ENCODE results near the gene BCL2L2.

Gene BCL2L2

GRCh38 chr14:23299986-23300686, 6.5 kb upstream of the BCL2L2 start:
- DNase-seq (ENCODE audit: low read depth, low spot score) = no peak

DNA sequence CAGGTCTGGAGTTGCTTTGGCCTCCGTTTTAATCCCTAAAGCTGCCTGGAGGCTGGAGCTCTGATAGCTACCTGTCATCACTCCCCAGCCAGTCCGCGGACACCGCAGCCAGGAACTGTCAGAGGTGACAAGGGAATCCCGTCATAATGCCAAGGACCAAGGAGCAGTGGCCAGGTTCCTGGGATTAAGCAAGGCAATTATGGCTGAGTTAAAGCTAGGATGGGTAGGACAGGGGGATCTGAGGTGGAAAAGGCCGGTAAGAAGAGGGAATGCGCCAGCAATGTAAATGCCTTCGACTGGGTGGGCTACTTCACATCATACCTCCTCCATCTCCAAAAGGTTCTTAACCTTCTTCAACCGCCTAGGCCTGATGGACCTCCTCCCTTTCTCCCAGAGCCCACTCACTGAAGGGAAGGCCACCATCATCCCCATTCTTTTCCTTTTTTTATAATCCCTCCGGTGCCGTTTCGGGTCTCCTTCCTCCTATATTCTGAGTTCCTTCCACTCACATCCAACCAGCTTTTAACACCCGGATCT, 5.9 kb upstream of the BCL2L2 start:
- DNase-seq (ENCODE audit: low read depth, low spot score) = no peak

DNA sequence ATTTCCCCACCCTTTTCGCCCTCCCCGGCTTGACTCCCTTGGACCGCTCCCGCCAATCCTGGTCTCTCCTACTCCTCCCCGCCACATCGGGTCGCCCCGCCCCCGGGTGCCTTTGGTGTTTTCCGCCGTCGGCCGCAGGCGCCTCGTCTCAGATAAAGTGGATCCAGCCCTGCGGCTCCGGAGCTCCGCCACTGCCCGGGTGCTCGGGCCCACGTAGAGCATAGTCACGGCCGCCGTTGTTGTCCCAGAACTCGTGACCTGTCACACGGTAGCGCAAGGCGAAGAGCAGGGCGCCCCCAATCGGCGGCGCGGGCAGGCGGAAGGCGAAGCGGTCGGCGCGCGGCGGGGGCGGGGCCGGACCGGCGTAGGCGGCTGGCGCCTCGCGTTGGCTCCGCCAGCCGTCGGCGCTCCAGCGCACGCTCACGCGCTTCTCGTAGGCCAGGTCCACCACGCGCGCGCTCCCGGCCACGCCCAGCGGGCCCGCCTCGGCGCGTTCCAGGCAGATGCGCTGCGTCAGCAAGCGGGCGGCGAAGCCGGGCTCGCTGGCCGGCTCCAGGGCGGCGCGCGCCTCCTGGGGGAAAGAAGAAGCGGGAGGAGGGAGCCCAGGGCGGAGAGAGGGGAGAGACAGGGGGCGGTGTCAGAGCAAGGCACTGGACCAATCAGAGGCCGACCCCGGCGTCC, 5.2 kb upstream of the BCL2L2 start:
- peak; percentile 89 for DNase-seq (ENCODE audit: low read depth, low spot score)

GRCh38 chr14:23301969-23302289, 4.7 kb upstream of the BCL2L2 start:
- DNase-seq (ENCODE audit: low read depth, low spot score) = no peak

GRCh38 chr14:23302290-23303225, 4.1 kb upstream of the BCL2L2 start, which contains the start of gene PPP1R3E:
PPP1R3E (minus strand) TSS chr14:23302859; CDS start chr14:23302576, 283 bp downstream.
- peak; percentile 76 for DNase-seq (ENCODE audit: low read depth, low spot score)

DNA sequence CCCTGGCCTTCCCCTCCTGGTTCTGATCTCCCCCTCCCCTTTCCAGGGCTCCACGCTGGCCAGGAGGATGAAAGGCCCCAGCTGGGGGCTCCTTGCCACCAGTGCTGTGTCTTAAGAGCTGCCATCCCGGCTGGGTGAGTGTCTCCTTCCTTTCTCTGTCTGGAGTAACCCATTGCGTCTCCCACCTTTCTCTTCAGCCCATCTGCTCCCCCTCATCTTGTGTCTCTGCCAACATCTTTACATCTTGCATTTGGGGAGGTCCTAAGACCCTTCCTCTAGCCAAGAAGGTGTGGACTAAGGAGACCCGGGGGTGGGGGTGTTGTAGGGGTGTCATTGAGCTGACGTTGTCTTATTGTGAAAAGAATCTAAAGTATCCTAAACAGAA, 505 bp downstream of the BCL2L2 start:
- DNase-seq (ENCODE audit: low read depth, low spot score) = no peak

DNA sequence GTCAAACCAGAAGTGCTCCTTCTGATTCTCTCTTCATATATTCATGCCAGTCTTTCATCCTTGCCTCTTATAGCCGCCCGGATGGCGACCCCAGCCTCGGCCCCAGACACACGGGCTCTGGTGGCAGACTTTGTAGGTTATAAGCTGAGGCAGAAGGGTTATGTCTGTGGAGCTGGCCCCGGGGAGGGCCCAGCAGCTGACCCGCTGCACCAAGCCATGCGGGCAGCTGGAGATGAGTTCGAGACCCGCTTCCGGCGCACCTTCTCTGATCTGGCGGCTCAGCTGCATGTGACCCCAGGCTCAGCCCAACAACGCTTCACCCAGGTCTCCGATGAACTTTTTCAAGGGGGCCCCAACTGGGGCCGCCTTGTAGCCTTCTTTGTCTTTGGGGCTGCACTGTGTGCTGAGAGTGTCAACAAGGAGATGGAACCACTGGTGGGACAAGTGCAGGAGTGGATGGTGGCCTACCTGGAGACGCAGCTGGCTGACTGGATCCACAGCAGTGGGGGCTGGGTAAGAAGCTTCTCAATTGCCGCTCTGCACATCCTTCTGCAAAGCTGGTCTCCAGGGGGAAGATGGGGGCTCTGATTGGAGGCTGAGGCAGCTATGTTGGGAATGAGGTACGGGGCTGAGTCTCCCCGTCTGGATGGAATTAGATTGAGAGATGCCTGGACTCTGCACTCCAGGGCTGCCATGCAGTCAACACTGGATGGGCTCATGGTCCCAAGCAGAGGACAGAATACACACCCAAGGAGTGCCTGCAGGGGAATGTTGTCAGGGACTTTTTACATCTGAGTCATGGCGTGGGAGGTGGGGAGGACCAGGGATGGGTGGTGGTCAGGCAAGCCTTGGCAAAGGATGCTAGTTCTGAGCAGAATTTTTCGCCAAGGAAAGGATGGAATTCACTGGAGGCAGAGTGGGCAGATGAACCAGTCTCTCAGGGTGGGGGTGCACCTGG, 1.3 kb downstream of the BCL2L2 start:
- DNase-seq (ENCODE audit: low read depth, low spot score) = no peak

DNA sequence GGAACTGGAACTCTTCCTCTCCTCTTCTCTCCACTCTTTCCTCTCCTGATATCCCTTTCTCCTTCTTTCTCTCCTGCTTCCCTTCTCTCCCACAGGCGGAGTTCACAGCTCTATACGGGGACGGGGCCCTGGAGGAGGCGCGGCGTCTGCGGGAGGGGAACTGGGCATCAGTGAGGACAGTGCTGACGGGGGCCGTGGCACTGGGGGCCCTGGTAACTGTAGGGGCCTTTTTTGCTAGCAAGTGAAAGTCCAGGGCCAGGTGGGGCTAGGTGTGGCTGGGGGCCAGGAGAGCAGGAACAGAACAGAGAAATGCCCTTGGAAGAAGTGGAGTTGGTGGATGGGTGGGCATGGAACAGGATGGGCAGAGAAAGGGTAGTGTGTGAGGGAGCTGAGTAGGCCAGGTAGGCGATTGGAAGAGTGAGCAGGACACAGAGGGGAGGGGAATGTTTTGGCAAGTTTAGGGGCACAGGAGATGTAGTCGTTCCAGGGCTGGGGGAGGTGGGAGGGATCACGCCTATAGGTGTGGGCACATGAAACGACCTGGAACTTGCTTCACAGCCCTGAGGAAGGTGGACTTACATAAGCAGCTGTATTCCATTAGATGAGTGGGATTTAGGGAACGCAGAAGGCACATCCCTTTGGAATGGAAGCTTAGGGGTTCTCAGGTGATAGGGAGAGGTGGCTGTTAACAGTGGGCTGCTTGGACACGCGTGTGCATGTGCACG, 2.2 kb downstream of the BCL2L2 start:
- DNase-seq (ENCODE audit: low read depth, low spot score) = no peak

DNA sequence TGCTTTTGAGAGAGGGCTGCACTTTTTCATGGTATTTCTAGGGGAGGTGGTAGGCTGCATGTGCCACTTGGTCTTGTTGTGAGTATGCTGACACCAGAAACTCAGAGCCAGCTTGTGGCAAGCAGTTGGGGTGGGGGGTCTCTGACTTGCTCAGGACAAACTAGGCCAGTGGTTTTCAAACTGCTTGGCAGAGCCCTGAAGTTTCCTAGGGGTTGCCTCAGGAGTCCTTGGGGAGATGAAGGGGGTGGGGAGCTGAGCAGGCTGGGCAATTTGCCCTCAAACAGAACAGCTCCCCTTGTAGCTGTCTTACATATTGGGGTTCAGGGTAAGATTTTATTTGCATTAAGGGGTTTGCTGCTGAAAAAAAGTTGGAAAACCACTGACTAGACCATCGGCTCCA, 3.9 kb downstream of the BCL2L2 start:
- DNase-seq (ENCODE audit: low read depth, low spot score) = no peak

DNA sequence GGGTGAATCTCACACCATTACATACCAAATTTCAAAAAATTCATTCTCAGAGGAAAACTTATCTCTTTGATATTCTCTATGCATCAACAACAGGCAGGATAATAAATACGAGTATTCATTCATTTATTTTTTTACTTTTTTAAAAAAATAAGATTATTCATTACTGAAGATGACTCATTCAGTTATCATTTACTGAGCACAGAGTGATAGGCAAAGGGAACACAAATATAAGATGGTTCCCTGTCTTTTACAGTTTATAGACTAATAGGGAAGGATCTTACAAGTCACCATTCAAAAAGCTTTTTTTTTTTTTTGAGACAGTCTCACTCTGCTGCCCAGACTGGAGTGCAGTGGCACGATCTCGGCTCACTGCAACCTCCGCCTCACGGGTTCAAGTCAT, 9.7 kb downstream of the BCL2L2 start:
- no peak for DNase-seq (ENCODE audit: low read depth, low spot score)

GRCh38 chr14:23319746-23320583, 13.3 kb downstream of the BCL2L2 start:
- no peak for DNase-seq (ENCODE audit: low read depth, low spot score)

- DNase-seq (ENCODE audit: low read depth, low spot score) = peak; percentile 97
Measured at GRCh38 chr14:23320584-23321571, 14.2 kb downstream of the BCL2L2 start, which contains the start of gene PABPN1. PABPN1 (plus strand) TSS chr14:23321457; CDS start chr14:23321470, 13 bp downstream.

GRCh38 chr14:23321572-23322547, 15.2 kb downstream of the BCL2L2 start:
- no peak for DNase-seq (ENCODE audit: low read depth, low spot score)

DNA sequence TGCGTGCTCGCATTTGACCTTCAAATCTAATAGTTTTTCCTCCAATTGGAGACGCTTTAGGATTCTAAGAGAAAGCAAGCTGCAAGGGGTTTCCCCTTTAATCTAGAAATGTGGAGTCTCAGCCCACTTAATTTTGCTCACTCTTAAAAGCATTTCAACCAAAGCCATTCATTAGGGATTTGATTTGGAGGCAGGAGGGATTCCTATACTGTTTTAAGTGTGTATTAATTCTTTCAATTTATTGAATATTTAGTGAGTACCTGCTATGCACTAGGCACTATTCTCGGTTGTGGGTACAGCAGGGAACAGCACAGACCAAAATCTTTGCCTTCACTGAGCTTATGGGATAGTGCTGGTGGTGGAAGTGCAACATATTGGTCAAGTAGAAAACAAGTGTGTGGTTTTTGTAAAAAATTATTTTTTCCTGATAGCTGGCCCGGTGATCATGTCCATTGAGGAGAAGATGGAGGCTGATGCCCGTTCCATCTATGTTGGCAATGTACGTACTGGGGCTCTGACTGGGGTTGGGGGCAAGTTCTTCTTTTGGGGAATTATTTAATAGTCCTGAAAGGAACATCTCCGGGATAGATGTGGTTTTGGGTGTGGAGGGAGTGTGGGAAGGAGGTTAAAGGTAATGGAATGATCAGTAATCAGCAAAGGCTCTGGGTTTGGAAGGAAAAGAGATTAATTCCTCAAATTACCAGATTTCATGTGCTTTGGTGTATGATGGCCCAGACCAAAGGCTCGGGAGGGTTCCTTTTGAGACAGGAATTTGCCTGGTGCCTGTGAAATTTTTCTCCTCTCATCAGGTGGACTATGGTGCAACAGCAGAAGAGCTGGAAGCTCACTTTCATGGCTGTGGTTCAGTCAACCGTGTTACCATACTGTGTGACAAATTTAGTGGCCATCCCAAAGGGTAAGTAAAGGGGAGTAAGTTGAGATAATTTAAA, 16.2 kb downstream of the BCL2L2 start:
- no peak for DNase-seq (ENCODE audit: low read depth, low spot score)

GRCh38 chr14:23323838-23324454, 17.3 kb downstream of the BCL2L2 start:
- DNase-seq (ENCODE audit: low read depth, low spot score) = no peak

Measured in activated CD4-positive, CD25-positive, alpha-beta regulatory T cell treated with anti-CD3 and anti-CD28 coated beads, Interleukin-2, amount 50 U/mL, for 16 hours (primary cell).